ENCODE results near the gene C6orf47. TPM values are rescaled to one million over a fixed set of nuclear protein-coding genes. Genes with fewer than 3 reads are reported as not detected.

The C6orf47 gene
- polyA plus RNA-seq, 1 of the 3 experiments (the other 2 are of a cell fraction) = 10.3 TPM

DNA sequence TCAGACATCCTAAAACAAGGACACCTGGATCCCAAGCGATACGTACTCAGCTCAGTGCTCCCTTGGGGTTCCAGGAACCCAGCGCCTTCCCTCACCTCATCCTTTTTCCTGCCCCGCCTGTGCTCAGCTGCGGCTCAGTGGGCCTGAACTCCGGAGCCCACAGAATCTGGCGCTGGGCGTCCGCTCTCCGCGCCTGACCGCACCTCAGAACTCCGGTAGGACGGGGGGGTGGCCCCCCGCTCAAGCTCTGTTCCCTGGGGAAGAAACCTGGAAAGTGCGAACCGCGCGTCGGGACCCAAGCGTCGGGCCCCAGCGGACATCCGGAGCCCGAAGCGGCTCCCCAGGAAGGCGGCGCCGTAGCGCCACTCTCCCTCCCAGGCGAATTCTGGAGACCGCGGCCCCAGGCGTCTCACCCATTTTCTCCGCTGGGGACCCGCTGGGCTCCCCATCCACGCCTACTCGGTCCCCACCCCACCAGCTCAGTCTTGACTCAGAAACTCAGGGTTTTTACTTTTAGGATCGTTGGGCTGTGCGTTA, 20.6 kb upstream of the C6orf47 start:
- CTCF ChIA-PET = interaction anchor here (0.6 to 3.2 kb wide), 19 partner anchors 9 to 271 kb away, joined by 3 to 29 read pairs (median 5); partner anchors contain the start of genes GPANK1, LY6G5B, MSH5 and NEU1

More for the DNA sequence above, 20.6 kb upstream of the C6orf47 start:
- no peak for TF ChIP-seq POLR2AphosphoS5 (IDR thresholded peaks at IDR 0.05; ENCODE audit: low read depth, low read length)
- TF ChIP-seq NRF1 (IDR thresholded peaks at IDR 0.05; ENCODE audit: low read depth, low read length) = no peak
- no peak for TF ChIP-seq GATA2 (CRISPR knock-in tag; IDR thresholded peaks at IDR 0.05)
- TF ChIP-seq, protein P1, sequence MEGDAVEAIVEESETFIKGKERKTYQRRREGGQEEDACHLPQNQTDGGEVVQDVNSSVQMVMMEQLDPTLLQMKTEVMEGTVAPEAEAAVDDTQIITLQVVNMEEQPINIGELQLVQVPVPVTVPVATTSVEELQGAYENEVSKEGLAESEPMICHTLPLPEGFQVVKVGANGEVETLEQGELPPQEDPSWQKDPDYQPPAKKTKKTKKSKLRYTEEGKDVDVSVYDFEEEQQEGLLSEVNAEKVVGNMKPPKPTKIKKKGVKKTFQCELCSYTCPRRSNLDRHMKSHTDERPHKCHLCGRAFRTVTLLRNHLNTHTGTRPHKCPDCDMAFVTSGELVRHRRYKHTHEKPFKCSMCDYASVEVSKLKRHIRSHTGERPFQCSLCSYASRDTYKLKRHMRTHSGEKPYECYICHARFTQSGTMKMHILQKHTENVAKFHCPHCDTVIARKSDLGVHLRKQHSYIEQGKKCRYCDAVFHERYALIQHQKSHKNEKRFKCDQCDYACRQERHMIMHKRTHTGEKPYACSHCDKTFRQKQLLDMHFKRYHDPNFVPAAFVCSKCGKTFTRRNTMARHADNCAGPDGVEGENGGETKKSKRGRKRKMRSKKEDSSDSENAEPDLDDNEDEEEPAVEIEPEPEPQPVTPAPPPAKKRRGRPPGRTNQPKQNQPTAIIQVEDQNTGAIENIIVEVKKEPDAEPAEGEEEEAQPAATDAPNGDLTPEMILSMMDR (IDR thresholded peaks at IDR 0.05) = no peak
- TF ChIP-seq EP300 (IDR thresholded peaks at IDR 0.05; ENCODE audit: borderline replicate concordance in 1 of 2, low read depth in 1 of 2, low read length in 1 of 2) = no peak
- TF ChIP-seq FOXM1 (IDR thresholded peaks at IDR 0.05; ENCODE audit: low read depth) = no peak
- TF ChIP-seq TAF1 (IDR thresholded peaks at IDR 0.05; ENCODE audit: borderline replicate concordance, low read depth, low read length) = no peak
- TF ChIP-seq FOXJ3 (CRISPR knock-in tag; IDR thresholded peaks at IDR 0.05) = no peak
- no peak for TF ChIP-seq ZBTB33 (IDR thresholded peaks at IDR 0.05; ENCODE audit: borderline replicate concordance, low read depth)
- H3F3A ChIP-seq (replicated peaks; ENCODE audit: insufficient read depth) = no peaks in the 10 kb centered on the region
- POLR2A ChIA-PET = interaction anchor here (0.7 kb wide), 1 partner anchor 220 kb away, joined by 3 read pairs; no protein-coding TSS in a partner anchor
- H3K79me2 ChIP-seq (ENCODE audit: insufficient read depth) = no peaks in the 10 kb centered on the region
- H2AFZ ChIP-seq (ENCODE audit: low read depth) = peak overlapping the region; percentile 74
- peaks cover 0 to under 1% of the 10 kb centered on the region in 2 experiments for H3K36me3 ChIP-seq (replicated peaks in 1 of 2; ENCODE audit: control insufficient read depth in 1 of 2, insufficient read depth in 2 of 2, low read length in 1 of 2)
- no peak overlapping the region for H3K27ac ChIP-seq (ENCODE audit: low read depth in 2 of 2, low read length in 1 of 2)
- WGBS (ENCODE audit: low lambda C conversion rate) = 54% methylated on average over 10 of the region's 40 CpGs
- peak overlapping the region; percentile 14; the same call in 1 of the 2 replicates for H3K4me2 ChIP-seq
- no peaks in the 10 kb centered on the region for H3K9me3 ChIP-seq
- H3K27me3 ChIP-seq (ENCODE audit: insufficient read depth) = no peaks in the 10 kb centered on the region
- DNase-seq = peak; percentile 72
- H3K4me3 ChIP-seq (ENCODE audit: low read depth in 2 of 2, low read length in 1 of 2) = peak overlapping the region in 1 of 2 experiments; percentile 31; a peak in 1 of 4 replicates
- H4K20me1 ChIP-seq (ENCODE audit: insufficient read depth) = no peaks in the 10 kb centered on the region
- H3K9ac ChIP-seq = no peak overlapping the region
- peaks cover 3 to 7% of the 10 kb centered on the region in 2 experiments; a peak in 2 of 4 replicates for H3K4me1 ChIP-seq (ENCODE audit: control insufficient read depth in 1 of 2, insufficient read depth in 2 of 2, low read depth in 1 of 2, low read length in 1 of 2)
- H3K9me2 ChIP-seq = no peaks in the 10 kb centered on the region
